Upper lobe of right lung (tissue), 1 donor: ENCODE results near the gene PML. TPM values are rescaled to one million over a fixed set of nuclear protein-coding genes. Genes with fewer than 3 reads are reported as not detected.

Experiments used
- ATAC-seq: fragments of 200-7000 bp; cut with Tn5 transposase; one replicate; pipeline ENCODE4 v1.9.1; 2020; ENCODE audit warnings: mild to moderate bottlenecking, moderate library complexity
- DNase-seq: peaks from one replicate; pipeline ENCODE4 v3.0.0-alpha.2; 2020
- H3K27ac ChIP-seq: fragments of 200-600 bp; one replicate; pipeline ENCODE4 v1.8.0; 2022
- H3K27me3 ChIP-seq: fragments of 200-600 bp; one replicate; pipeline ENCODE4 v1.8.0; 2022; ENCODE audit warnings: mild to moderate bottlenecking
- H3K36me3 ChIP-seq: fragments of 200-600 bp; one replicate; pipeline ENCODE4 v1.8.0; 2022
- H3K4me1 ChIP-seq: fragments of 200-600 bp; one replicate; pipeline ENCODE4 v1.8.0; 2022
- H3K4me3 ChIP-seq: fragments of 200-600 bp; one replicate; pipeline ENCODE4 v1.8.0; 2022; ENCODE audit warnings: mild to moderate bottlenecking
- H3K9me3 ChIP-seq: fragments of 200-600 bp; one replicate; pipeline ENCODE4 v1.8.0; 2022
- CTCF ChIP-seq: fragments of 200-600 bp; IDR thresholded peaks from one replicate; pipeline ENCODE4 v1.8.0; 2022; ENCODE audit warnings: antibody characterized with exemption
- intact Hi-C: fragments of 100-400 bp; cut with DNase I; formaldehyde crosslinking; loops from one replicate; pipeline ENCODE4 v1.11.0; 2022
- total RNA-seq: library from RNA; stranded (reverse); fragmentation: NEBNext Ultra II Directional; extraction: Animal tissue kit (Norgen Biotek cat#: 25700); gene quantifications from one replicate; pipeline ENCODE4 v1.2.1, GENCODE V29; 2021
- donor health status: DM: no; HTN: yes; CAD: no; lungs with severe emphysema.

The PML gene
- total RNA-seq, 1 donor from 2014 or later: 82.9 TPM

- Histone ChIP-seq H3K27ac (no peak overlapping the region), H3K4me1 (peaks cover 38% of the 10 kb centered on the region), H3K36me3 (no peaks in the 10 kb centered on the region), H3K9me3 (no peaks in the 10 kb centered on the region), H3K27me3 (peaks cover 4% of the 10 kb centered on the region), H3K4me3 (no peak overlapping the region)
- ATAC-seq (no peak), DNase-seq (no peak)
- intact Hi-C loops: no loop called here
- TF ChIP-seq CTCF: no peak
Measured at GRCh38 chr15:73979636-73980035, 14.9 kb upstream of the PML start.

- DNase-seq (no peak), ATAC-seq (no peak)
- H3K36me3 ChIP-seq: no peaks in the 10 kb centered on the region
- H3K9me3 ChIP-seq: no peaks in the 10 kb centered on the region
- intact Hi-C loops: no loop called here
- no peak for TF ChIP-seq CTCF
- peaks cover 48% of the 10 kb centered on the region for H3K4me1 ChIP-seq
- H3K27ac ChIP-seq: peak overlapping the region; percentile 90
- H3K27me3 ChIP-seq: no peaks in the 10 kb centered on the region
- no peak overlapping the region for H3K4me3 ChIP-seq
Measured at GRCh38 chr15:73981761-73982221, 12.7 kb upstream of the PML start.

GRCh38 chr15:73982222-73982962 lies 12.1 kb upstream of the PML start:
- Histone ChIP-seq H3K4me3 (no peak overlapping the region), H3K4me1 (peaks cover 54% of the 10 kb centered on the region), H3K9me3 (no peaks in the 10 kb centered on the region), H3K36me3 (no peaks in the 10 kb centered on the region), H3K27ac (peak overlapping the region; percentile 90), H3K27me3 (no peaks in the 10 kb centered on the region)
- ATAC-seq (peak; percentile 89), DNase-seq (peak; percentile 91)
- no peak for TF ChIP-seq CTCF
- intact Hi-C loops: no loop called here

- intact Hi-C loops: no loop called here
- DNase-seq: peak; percentile 77
- H3K4me1 ChIP-seq: peaks cover 56% of the 10 kb centered on the region
Measured at GRCh38 chr15:73983211-73983727, 11.2 kb upstream of the PML start.

GRCh38 chr15:73983773-73984172 lies 10.7 kb upstream of the PML start:
- H3K27me3 ChIP-seq: no peaks in the 10 kb centered on the region
- no peak overlapping the region for H3K4me3 ChIP-seq
- H3K9me3 ChIP-seq: no peaks in the 10 kb centered on the region
- peaks cover 56% of the 10 kb centered on the region for H3K4me1 ChIP-seq
- no peak for ATAC-seq
- intact Hi-C loops: no loop called here
- peak overlapping the region; percentile 90 for H3K27ac ChIP-seq
- peak; percentile 54 for DNase-seq
- no peaks in the 10 kb centered on the region for H3K36me3 ChIP-seq
- no peak for TF ChIP-seq CTCF

More at GRCh38 chr15:73983211-73983727, 11.2 kb upstream of the PML start:
- Histone ChIP-seq H3K36me3 (no peaks in the 10 kb centered on the region), H3K27ac (peak overlapping the region; percentile 90), H3K27me3 (no peaks in the 10 kb centered on the region), H3K4me3 (no peak overlapping the region), H3K9me3 (no peaks in the 10 kb centered on the region)
- no peak for TF ChIP-seq CTCF
- ATAC-seq: peak; percentile 16
